K562 (cell line): Measurements from ENCODE around the gene PRR7. TPM values are rescaled to one million over a fixed set of nuclear protein-coding genes. Genes with fewer than 3 reads are reported as not detected.

Experiments
- AFF1 ChIP-seq, 2 experiments: fragments of 450-650 bp; IDR thresholded peaks; 2 replicates each; pipeline ENCODE4 v1.6.1; 2018; ENCODE audit warnings: mild to moderate bottlenecking in 2 of 2, low read depth in 1 of 2; ENCODE audit not compliant: partially characterized antibody in 2 of 2
- ARHGAP35 ChIP-seq: fragments of 450-650 bp; IDR thresholded peaks from 2 replicates; pipeline ENCODE4 v1.6.1; 2018; ENCODE audit not compliant: partially characterized antibody
- CBFA2T3 ChIP-seq: fragments of 450-650 bp; IDR thresholded peaks from 2 replicates; pipeline ENCODE4 v1.6.1; 2017
- CBX2 ChIP-seq: fragments of 200-600 bp; sonication (generic); IDR thresholded peaks from one replicate; pipeline ENCODE4 v1.6.1; 2012; ENCODE audit warnings: mild to moderate bottlenecking, low read length, inconsistent platforms; ENCODE audit not compliant: insufficient read depth, poor library complexity, severe bottlenecking
- DPF2 ChIP-seq: fragments of 450-650 bp; IDR thresholded peaks from 2 replicates; pipeline ENCODE4 v1.6.1; 2016
- ESRRA ChIP-seq: fragments of 450-650 bp; IDR thresholded peaks from 2 replicates; pipeline ENCODE4 v1.6.1; 2014; ENCODE audit warnings: low read depth, mild to moderate bottlenecking, moderate library complexity, borderline replicate concordance
- ESRRB ChIP-seq: fragments of 250-450 bp; sonication (Bioruptor Pico); IDR thresholded peaks from 2 replicates; pipeline ENCODE4 v1.5.0; 2020; ENCODE audit warnings: mild to moderate bottlenecking, moderate library complexity, borderline replicate concordance
- FOXK2 ChIP-seq, 2 experiments: fragments of 450-650 bp; IDR thresholded peaks in 1 of 2; conservative IDR thresholded peaks in 1 of 2; 2 replicates each; pipeline ENCODE4 v1.6.1; 2016; ENCODE audit warnings: low read depth in 2 of 2, mild to moderate bottlenecking in 1 of 2
- HMG20A ChIP-seq: fragments of 450-650 bp; formaldehyde crosslinking; conservative IDR thresholded peaks from 2 replicates; pipeline ENCODE4 v1.4.0; 2020; ENCODE audit warnings: mild to moderate bottlenecking, mixed read lengths
- KAT8 ChIP-seq: fragments of 450-650 bp; IDR thresholded peaks from 2 replicates; pipeline ENCODE4 v1.6.1; 2016; ENCODE audit warnings: low read depth, mild to moderate bottlenecking
- KDM5B ChIP-seq: fragments of 200-600 bp; sonication (generic); IDR thresholded peaks from 2 replicates; pipeline ENCODE4 v1.6.1; 2012; ENCODE audit warnings: low read depth, mild to moderate bottlenecking, moderate library complexity, low read length, control low read depth, inconsistent platforms; ENCODE audit not compliant: insufficient replicate concordance
- PCBP1 ChIP-seq: fragments of 200-400 bp; formaldehyde crosslinking; IDR thresholded peaks from 2 replicates; pipeline ENCODE4 v1.6.1; 2018; ENCODE audit warnings: mild to moderate bottlenecking, low read depth, low read length; ENCODE audit not compliant: poor library complexity, severe bottlenecking
- SAFB2 ChIP-seq: fragments of 200-400 bp; formaldehyde crosslinking; IDR thresholded peaks from 2 replicates; pipeline ENCODE4 v1.6.1; 2018; ENCODE audit warnings: borderline replicate concordance, low read length, low read depth, moderate library complexity; ENCODE audit not compliant: severe bottlenecking
- SUPT5H ChIP-seq: fragments of 450-650 bp; IDR thresholded peaks from 2 replicates; pipeline ENCODE4 v1.6.1; 2016
- USF1 ChIP-seq: sonication (generic); formaldehyde crosslinking; IDR thresholded peaks from 2 replicates; pipeline ENCODE4 v1.9.0; 2022; ENCODE audit warnings: mild to moderate bottlenecking, missing genetic modification reagents
- ZBED1 ChIP-seq: IDR thresholded peaks from 2 replicates; pipeline ENCODE4 v1.6.1; 2014
- ZBTB17 ChIP-seq: fragments of 450-650 bp; formaldehyde crosslinking; IDR thresholded peaks from 2 replicates; pipeline ENCODE4 v1.4.0; 2020; ENCODE audit warnings: mild to moderate bottlenecking
- ZFP36 ChIP-seq: fragments of 150-350 bp; IDR thresholded peaks from 2 replicates; pipeline ENCODE4 v1.6.1; 2018; ENCODE audit warnings: low read length, low read depth; ENCODE audit not compliant: partially characterized antibody
- ZNF124 ChIP-seq: sonication (generic); formaldehyde crosslinking; IDR thresholded peaks from 2 replicates; pipeline ENCODE4 v1.8.1; 2022; ENCODE audit warnings: missing genetic modification reagents
- ZNF395 ChIP-seq: fragments of 200-800 bp; sonication (Bioruptor generic); IDR thresholded peaks from 2 replicates; pipeline ENCODE4 v1.6.1; 2017; ENCODE audit warnings: missing genetic modification characterization, missing compliant biosample characterization
- ZNF511 ChIP-seq: sonication (generic); formaldehyde crosslinking; IDR thresholded peaks from 2 replicates; pipeline ENCODE4 v1.8.0; 2022; ENCODE audit warnings: mild to moderate bottlenecking, missing genetic modification reagents
- ZNF551 ChIP-seq: fragments of 250-450 bp; sonication (Bioruptor Pico); IDR thresholded peaks from 2 replicates; pipeline ENCODE4 v1.5.0; 2021; ENCODE audit warnings: mild to moderate bottlenecking, moderate library complexity
- polyA plus RNA-seq, 8 experiments: library from polyadenylated mRNA; depleted of rRNA in 4 of 8; stranded (reverse) in 5 of 8; unstranded in 3 of 8; fragments of >200 nt; fragmentation: Nextera tagmentation in 2 of 8; fragmentation: Illumina TruSeq in 1 of 8; extraction: Ambion mirVana in 2 of 8; extraction: Trizol in 1 of 8; gene quantifications; 2 replicates each; pipeline versions ENCODE4 v1.2.1 to v1.2.3, GENCODE V29; 2011 to 2014; ENCODE audit warnings: inconsistent platforms in 1 of 8, missing spikeins in 1 of 8
- total RNA-seq, 7 experiments: library from RNA; depleted of rRNA in 6 of 7; stranded (reverse); fragments of >200 nt in 6 of 7; fragmentation: Illumina TruSeq in 2 of 7; extraction: Trizol in 2 of 7; gene quantifications; 2 replicates each; pipeline versions ENCODE4 v1.2.1 to v1.2.3, GENCODE V29; 2011 to 2021; ENCODE audit warnings: low replicate concordance in 1 of 7

PRR7 gene
- total and polyA plus RNA-seq, 9 of the 15 experiments (the other 6 are each of a cell fraction or from before 2014, with no cell fraction given), result 0.80 to 11.3 (median 10.4) TPM; not detected in 4

GRCh38 chr5:177496727-177497291, 50.2 kb downstream of the PRR7 start (continued):
- TF ChIP-seq ZFP36 (peak; percentile 32), AFF1 (IDR thresholded peaks at IDR 0.05; ENCODE audit: low read depth in 1 of 2, partially characterized antibody in 2 of 2) (no peak), CBX2 (no peak), FOXK2 (conservative IDR thresholded peaks at IDR 0.05 in 1 of 2, IDR thresholded peaks at IDR 0.05 in 1 of 2; ENCODE audit: low read depth in 2 of 2) (no peak), ZBED1 (peak; percentile 25; the same call in 1 of the 2 replicates), ZBTB17 (CRISPR knock-in tag) (no peak), ZNF395 (peak; percentile 84), KAT8 (no peak), ZNF551 (no peak), SAFB2 (no peak), CBFA2T3 (no peak), ESRRB (CRISPR knock-in tag) (no peak), HMG20A (CRISPR knock-in tag) (no peak), PCBP1 (peak; percentile 98), ZNF511 (CRISPR knock-in tag) (peak; percentile 67; the same call in 1 of the 2 replicates), USF1 (CRISPR knock-in tag) (no peak), KDM5B (peak; percentile 69), ZNF124 (CRISPR knock-in tag) (no peak), ARHGAP35 (no peak), SUPT5H (no peak; the same call in 1 of the 2 replicates), DPF2 (peak; percentile 57), ESRRA (no peak)
